Activated CD4-positive, alpha-beta T cell treated with anti-CD3 and anti-CD28 coated beads for 36 hours (primary cell): ENCODE data around the gene C1QTNF7. TPM values are rescaled to one million over a fixed set of nuclear protein-coding genes. Genes with fewer than 3 reads are reported as not detected.

ENCODE experiments used
- ATAC-seq: fragments of 200-7000 bp; cut with Tn5 transposase; one replicate; pipeline ENCODE4 v1.10.0; 2021; ENCODE audit warnings: mild to moderate bottlenecking, moderate library complexity
- CTCF ChIA-PET: fragments of 350-600 bp; sonication (Branson Sonifier 250); formaldehyde crosslinking; loops from one replicate; lab custom pipeline; 2021; ENCODE audit warnings: antibody characterized with exemption; lab: Charles Lee
- POLR2A ChIA-PET: fragments of 350-600 bp; sonication (Branson Sonifier 250); formaldehyde crosslinking; loops from one replicate; lab custom pipeline; 2021; ENCODE audit warnings: antibody characterized with exemption, inconsistent platforms; lab: Charles Lee
- DNase-seq: peaks from one replicate; pipeline ENCODE4 v3.0.0-alpha.2; 2020
- H3K27ac Mint-ChIP-seq: one replicate; pipeline ENCODE4 v1.8.0; 2021; ENCODE audit warnings: mixed read lengths
- H3K27me3 Mint-ChIP-seq: one replicate; pipeline ENCODE4 v1.8.0; 2021; ENCODE audit warnings: mixed read lengths
- H3K36me3 Mint-ChIP-seq: one replicate; pipeline ENCODE4 v1.8.0; 2021; ENCODE audit warnings: low read depth, mixed read lengths
- H3K4me1 Mint-ChIP-seq: one replicate; pipeline ENCODE4 v1.8.0; 2021; ENCODE audit warnings: mixed read lengths
- H3K4me3 Mint-ChIP-seq: one replicate; pipeline ENCODE4 v1.8.0; 2021; ENCODE audit warnings: mild to moderate bottlenecking, moderate library complexity, mixed read lengths
- H3K9me3 Mint-ChIP-seq: one replicate; pipeline ENCODE4 v1.8.0; 2021; ENCODE audit warnings: low read depth, mixed read lengths
- intact Hi-C, 2 experiments: fragments of 100-400 bp; cut with DNase I in 1 of 2; cut with micrococcal nuclease in 1 of 2; formaldehyde crosslinking; loops; one replicate each; pipeline versions ENCODE4 v1.14.2 to v1.15.1; 2022 to 2024; cut with DNase I, micrococcal nuclease
- total RNA-seq, 2 experiments: library from RNA; stranded (reverse); gene quantifications; one replicate each; pipeline ENCODE4 v1.2.3, GENCODE V29; 2021

Gene C1QTNF7
- total RNA-seq, 2 experiments from 2014 or later = not detected

DNA sequence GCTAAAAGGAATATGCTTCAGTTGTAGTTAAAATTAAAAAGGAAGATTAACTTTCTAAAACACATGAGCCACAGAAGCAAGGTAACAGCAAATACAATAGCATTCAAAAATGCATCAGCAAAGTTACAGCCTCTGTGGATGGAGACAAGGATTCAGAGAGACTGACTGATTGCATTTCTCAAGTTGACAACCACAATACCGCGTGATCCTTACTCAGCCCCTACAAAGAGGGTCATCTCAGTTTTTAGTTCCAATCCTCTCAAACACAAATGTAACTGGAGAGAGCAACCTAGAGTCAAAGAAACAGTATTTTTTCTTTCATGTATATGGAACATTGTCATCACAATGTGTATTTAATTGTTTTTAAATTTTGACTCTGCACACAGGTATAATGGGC, 14.2 kb upstream of the C1QTNF7 start:
- Mint-ChIP-seq H3K27ac (no peak overlapping the region), H3K27me3 (no peaks in the 10 kb centered on the region), H3K4me1 (peaks cover 44% of the 10 kb centered on the region), H3K4me3 (no peak overlapping the region), H3K9me3 (no peaks in the 10 kb centered on the region), H3K36me3 (no peaks in the 10 kb centered on the region)
- ATAC-seq = peak; percentile 50
- ChIA-PET POLR2A (no interaction called here), CTCF (interaction anchor here (0.9 kb wide), 1 partner anchor 17 kb away, joined by 3 read pairs; no protein-coding TSS in a partner anchor)
- intact Hi-C loops = no loop called here
- DNase-seq = no peak

GRCh38 chr4:15414551-15415091, 13.2 kb upstream of the C1QTNF7 start:
- no peaks in the 10 kb centered on the region for H3K9me3 Mint-ChIP-seq
- ATAC-seq = no peak
- intact Hi-C loops = no loop called here

DNA sequence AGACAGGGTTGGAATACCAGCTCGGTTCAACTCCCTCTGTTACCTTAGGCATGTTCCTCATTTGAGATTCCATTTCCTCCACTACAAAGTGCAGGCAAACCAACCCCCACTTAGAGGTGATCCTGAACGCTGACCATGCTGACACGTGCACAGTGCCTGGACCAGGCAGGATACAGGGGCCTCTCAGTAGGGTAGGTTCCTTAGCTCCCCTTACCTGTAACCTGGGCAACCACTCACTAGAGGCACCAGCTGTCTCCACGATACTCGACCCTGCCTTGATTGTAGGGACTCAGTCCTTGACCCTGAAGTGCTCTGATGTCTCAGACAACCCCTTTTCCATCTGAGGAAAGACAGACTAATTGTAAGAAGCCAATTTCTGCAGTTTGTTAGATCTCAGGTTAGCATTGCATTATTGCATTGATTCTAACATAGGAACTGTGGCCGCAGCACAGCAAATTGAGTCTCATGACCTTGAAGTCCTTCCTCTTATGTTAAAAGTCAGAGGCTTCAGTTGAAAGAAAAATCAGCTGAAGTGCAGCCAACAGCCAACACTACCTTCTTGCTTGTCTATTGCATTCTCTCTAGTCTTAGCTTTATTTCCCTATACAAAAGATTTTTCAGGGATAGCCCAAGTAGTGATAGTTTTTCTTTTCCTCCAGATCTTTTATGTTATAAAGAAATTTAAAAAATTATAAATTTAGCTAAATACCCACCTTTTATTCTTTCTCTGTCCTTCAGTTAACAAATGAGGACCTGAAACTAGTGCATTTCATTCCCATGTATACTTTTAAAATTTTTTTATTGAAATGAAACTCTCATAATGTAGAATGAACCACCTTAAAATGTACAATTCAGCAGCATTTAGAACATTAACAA, 11.2 kb upstream of the C1QTNF7 start:
- peaks cover 30% of the 10 kb centered on the region for H3K4me1 Mint-ChIP-seq
- DNase-seq (no peak), ATAC-seq (no peak)
- CTCF ChIA-PET = interaction anchor here (1.2 to 1.7 kb wide), 3 partner anchors 20 to 235 kb away, joined by 4 to 5 read pairs (median 4); no protein-coding TSS in a partner anchor
- H3K9me3 Mint-ChIP-seq = no peaks in the 10 kb centered on the region
- POLR2A ChIA-PET = interaction anchor here (0.6 kb wide), 1 partner anchor 264 kb away, joined by 6 read pairs; no protein-coding TSS in a partner anchor
- no peaks in the 10 kb centered on the region for H3K36me3 Mint-ChIP-seq
- no peaks in the 10 kb centered on the region for H3K27me3 Mint-ChIP-seq
- no peak overlapping the region for H3K27ac Mint-ChIP-seq
- H3K4me3 Mint-ChIP-seq = no peak overlapping the region
- intact Hi-C loops = no loop called here

More at GRCh38 chr4:15414551-15415091, 13.2 kb upstream of the C1QTNF7 start:
- DNase-seq = no peak
- Mint-ChIP-seq H3K27ac (no peak overlapping the region), H3K4me3 (no peak overlapping the region), H3K27me3 (no peaks in the 10 kb centered on the region), H3K36me3 (no peaks in the 10 kb centered on the region), H3K4me1 (peaks cover 44% of the 10 kb centered on the region)
- ChIA-PET CTCF (no interaction called here), POLR2A (no interaction called here)

- POLR2A ChIA-PET = no interaction called here
- Mint-ChIP-seq H3K36me3 (no peaks in the 10 kb centered on the region), H3K4me3 (no peak overlapping the region), H3K27ac (no peak overlapping the region), H3K9me3 (no peaks in the 10 kb centered on the region), H3K27me3 (no peaks in the 10 kb centered on the region), H3K4me1 (peaks cover 26% of the 10 kb centered on the region)
- intact Hi-C loops = no loop called here
- CTCF ChIA-PET = interaction anchor here (1.2 to 1.7 kb wide), 2 partner anchors 21 to 41 kb away, joined by 4 read pairs; no protein-coding TSS in a partner anchor
- ATAC-seq (no peak), DNase-seq (no peak)
Measured at GRCh38 chr4:15417233-15417660, 10.6 kb upstream of the C1QTNF7 start.

DNA sequence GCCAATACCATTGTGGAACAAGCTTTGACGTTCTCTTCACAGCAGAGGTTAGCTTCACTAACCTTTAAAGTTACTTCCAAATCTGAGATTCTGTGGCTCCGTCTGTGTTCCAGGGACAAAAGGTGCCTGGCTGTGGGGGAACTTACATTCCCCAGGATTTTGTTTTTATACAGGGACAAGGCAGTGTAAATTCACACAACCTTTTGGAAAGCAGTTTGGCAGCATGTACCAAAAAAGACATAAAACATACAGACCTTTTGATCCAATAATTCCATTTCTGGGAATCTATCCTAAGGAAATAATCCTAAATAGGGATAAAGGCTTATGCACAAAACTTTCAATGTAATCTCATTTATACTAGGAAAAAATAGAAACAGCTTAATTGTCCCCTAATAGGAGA, 8.9 kb upstream of the C1QTNF7 start:
- DNase-seq (no peak), ATAC-seq (no peak)
- ChIA-PET POLR2A (no interaction called here), CTCF (interaction anchor here (0.6 kb wide), 1 partner anchor 11 kb away, joined by 3 read pairs; no protein-coding TSS in a partner anchor)
- Mint-ChIP-seq H3K4me3 (no peak overlapping the region), H3K27ac (no peak overlapping the region), H3K9me3 (no peaks in the 10 kb centered on the region), H3K27me3 (peaks cover 2% of the 10 kb centered on the region), H3K36me3 (no peaks in the 10 kb centered on the region), H3K4me1 (peaks cover 21% of the 10 kb centered on the region)
- intact Hi-C loops = no loop called here

GRCh38 chr4:15420642-15421041, 7.2 kb upstream of the C1QTNF7 start:
- Mint-ChIP-seq H3K9me3 (no peaks in the 10 kb centered on the region), H3K4me1 (peaks cover 27% of the 10 kb centered on the region), H3K27me3 (peaks cover 2% of the 10 kb centered on the region), H3K4me3 (no peak overlapping the region), H3K27ac (no peak overlapping the region), H3K36me3 (no peaks in the 10 kb centered on the region)
- ChIA-PET POLR2A (no interaction called here), CTCF (interaction anchor here (0.6 to 1.2 kb wide), 2 partner anchors 19 to 111 kb away, joined by 3 read pairs; no protein-coding TSS in a partner anchor)
- intact Hi-C loops = loop anchor here in 1 of 2 experiments (5.0 kb wide), 1 partner anchor 237 kb away; the partner anchor contains the start of gene FBXL5
- DNase-seq (no peak), ATAC-seq (no peak)

DNA sequence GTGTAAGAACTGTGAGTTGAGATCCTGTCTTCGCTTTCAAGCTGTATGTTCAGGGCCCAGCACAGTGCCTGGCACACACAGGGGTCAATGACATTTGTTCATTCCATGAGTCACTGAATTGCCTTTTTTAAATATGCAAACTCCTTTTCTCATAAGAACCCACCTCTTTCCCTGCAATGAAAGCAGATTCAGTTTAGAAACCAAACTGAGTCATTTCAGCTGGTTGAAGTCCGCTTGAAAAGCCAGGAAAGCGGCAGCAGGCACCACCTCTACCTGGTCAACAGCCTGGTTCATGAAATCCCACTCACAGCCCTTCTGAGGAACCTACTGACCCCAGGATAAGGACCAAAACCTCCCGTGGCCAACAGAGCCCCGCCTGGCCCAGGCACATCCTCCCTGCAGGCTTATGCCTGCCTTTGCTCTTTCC, 4.5 kb upstream of the C1QTNF7 start:
- DNase-seq (peak; percentile 58), ATAC-seq (peak; percentile 64)
- Mint-ChIP-seq H3K27ac (peak overlapping the region; percentile 68), H3K27me3 (peaks cover 2% of the 10 kb centered on the region), H3K4me1 (peaks cover 34% of the 10 kb centered on the region), H3K9me3 (no peaks in the 10 kb centered on the region), H3K36me3 (no peaks in the 10 kb centered on the region), H3K4me3 (no peak overlapping the region)
- CTCF ChIA-PET = interaction anchor here (0.9 to 2.2 kb wide), 2 partner anchors 34 to 37 kb away, joined by 4 to 5 read pairs; no protein-coding TSS in a partner anchor
- intact Hi-C loops = loop anchor here in 1 of 2 experiments (5.0 kb wide), 1 partner anchor 234 kb away; the partner anchor contains the start of gene FBXL5
- POLR2A ChIA-PET = no interaction called here

GRCh38 chr4:15425520-15425919, 2.3 kb upstream of the C1QTNF7 start:
- Mint-ChIP-seq H3K27ac (peak overlapping the region; percentile 9), H3K4me1 (peaks cover 34% of the 10 kb centered on the region), H3K9me3 (no peaks in the 10 kb centered on the region), H3K36me3 (no peaks in the 10 kb centered on the region), H3K4me3 (no peak overlapping the region), H3K27me3 (peaks cover 2% of the 10 kb centered on the region)
- POLR2A ChIA-PET = no interaction called here
- intact Hi-C loops = no loop called here
- CTCF ChIA-PET = interaction anchor here (0.6 to 2.5 kb wide), 7 partner anchors 21 to 341 kb away, joined by 3 to 11 read pairs (median 4); no protein-coding TSS in a partner anchor
- peak; percentile 92 for ATAC-seq
- DNase-seq = no peak

- ATAC-seq = no peak
Measured at GRCh38 chr4:15427161-15427560, 672 bp upstream of the C1QTNF7 start.

DNA sequence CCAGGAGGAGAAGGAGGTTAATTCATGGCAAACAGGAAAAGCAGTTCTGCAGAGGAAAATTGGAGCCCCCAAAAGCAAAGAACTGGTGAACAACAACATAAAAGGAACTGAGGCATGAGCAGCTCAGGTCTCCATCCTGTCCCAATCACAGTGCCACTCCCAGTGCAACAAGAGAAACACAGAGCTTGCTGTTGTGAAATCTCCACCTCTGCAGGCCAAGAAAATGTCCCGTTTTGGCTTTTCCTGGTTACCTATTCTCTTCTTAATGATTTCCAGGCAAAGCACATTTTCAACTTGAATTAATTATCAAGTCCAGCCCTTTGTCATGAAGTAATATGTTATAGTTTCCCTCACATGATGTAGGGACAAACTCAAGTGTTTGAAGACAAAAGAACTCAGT, 778 bp downstream of the C1QTNF7 start:
- DNase-seq = no peak
- Mint-ChIP-seq H3K27me3 (peaks cover 1% of the 10 kb centered on the region), H3K4me1 (peaks cover 25% of the 10 kb centered on the region), H3K36me3 (no peaks in the 10 kb centered on the region), H3K9me3 (no peaks in the 10 kb centered on the region), H3K4me3 (no peak overlapping the region), H3K27ac (no peak overlapping the region)
- ChIA-PET CTCF (no interaction called here), POLR2A (no interaction called here)
- ATAC-seq = no peak
- intact Hi-C loops = no loop called here

More at GRCh38 chr4:15427161-15427560, 672 bp upstream of the C1QTNF7 start:
- H3K27me3 Mint-ChIP-seq = peaks cover 2% of the 10 kb centered on the region
- H3K9me3 Mint-ChIP-seq = no peaks in the 10 kb centered on the region
- DNase-seq = no peak
- peaks cover 34% of the 10 kb centered on the region for H3K4me1 Mint-ChIP-seq
- ChIA-PET CTCF (interaction anchor here (2.5 kb wide), 1 partner anchor 30 kb away, joined by 11 read pairs; no protein-coding TSS in a partner anchor), POLR2A (no interaction called here)
- intact Hi-C loops = no loop called here
- H3K36me3 Mint-ChIP-seq = no peaks in the 10 kb centered on the region
- H3K27ac Mint-ChIP-seq = no peak overlapping the region
- H3K4me3 Mint-ChIP-seq = no peak overlapping the region

- H3K36me3 Mint-ChIP-seq = no peaks in the 10 kb centered on the region
- ChIA-PET POLR2A (no interaction called here), CTCF (no interaction called here)
- H3K4me3 Mint-ChIP-seq = no peak overlapping the region
- no peaks in the 10 kb centered on the region for H3K9me3 Mint-ChIP-seq
- H3K27me3 Mint-ChIP-seq = no peaks in the 10 kb centered on the region
- intact Hi-C loops = no loop called here
- no peak overlapping the region for H3K27ac Mint-ChIP-seq
- ATAC-seq (no peak), DNase-seq (no peak)
- peaks cover 2% of the 10 kb centered on the region for H3K4me1 Mint-ChIP-seq
Measured at GRCh38 chr4:15434091-15434490, 6.3 kb downstream of the C1QTNF7 start.
